ENCODE results near the gene ADAMTS14.

The ADAMTS14 gene

GRCh38 chr10:70693619-70694335 lies 21.5 kb downstream of the ADAMTS14 start:
- no peak for DNase-seq (ENCODE audit: low read depth)
- no peak overlapping the region for H3K4me3 ChIP-seq (ENCODE audit: low read depth, low read length)
- TF ChIP-seq POLR2A (IDR thresholded peaks at IDR 0.05; ENCODE audit: extremely low read depth, insufficient read length) (no peak), MAX (IDR thresholded peaks at IDR 0.05; ENCODE audit: low read depth, low read length) (no peak), CTCF (IDR thresholded peaks at IDR 0.05; ENCODE audit: low read depth, low read length) (no peak), MYC (IDR thresholded peaks at IDR 0.05; ENCODE audit: low read depth, low read length) (no peak)

GRCh38 chr10:70694418-70695141 lies 22.3 kb downstream of the ADAMTS14 start:
- H3K4me3 ChIP-seq (ENCODE audit: low read depth, low read length), result no peak overlapping the region
- no peak for TF ChIP-seq CTCF (IDR thresholded peaks at IDR 0.05; ENCODE audit: low read depth, low read length)
- no peak for TF ChIP-seq MAX (IDR thresholded peaks at IDR 0.05; ENCODE audit: low read depth, low read length)
- no peak for TF ChIP-seq MYC (IDR thresholded peaks at IDR 0.05; ENCODE audit: low read depth, low read length)
- TF ChIP-seq POLR2A (IDR thresholded peaks at IDR 0.05; ENCODE audit: extremely low read depth, insufficient read length), result no peak
- DNase-seq (ENCODE audit: low read depth), result no peak

GRCh38 chr10:70695241-70696030 lies 23.1 kb downstream of the ADAMTS14 start:
- DNase-seq (ENCODE audit: low read depth), result no peak
- TF ChIP-seq MAX (IDR thresholded peaks at IDR 0.05; ENCODE audit: low read depth, low read length) (no peak), MYC (IDR thresholded peaks at IDR 0.05; ENCODE audit: low read depth, low read length) (no peak), CTCF (IDR thresholded peaks at IDR 0.05; ENCODE audit: low read depth, low read length) (no peak)
- H3K4me3 ChIP-seq (ENCODE audit: low read depth, low read length), result no peak overlapping the region

- no peak overlapping the region for H3K4me3 ChIP-seq (ENCODE audit: low read depth, low read length)
- TF ChIP-seq MYC (IDR thresholded peaks at IDR 0.05; ENCODE audit: low read depth, low read length), result no peak
- TF ChIP-seq POLR2A (IDR thresholded peaks at IDR 0.05; ENCODE audit: extremely low read depth, insufficient read length), result no peak
- no peak for TF ChIP-seq CTCF (IDR thresholded peaks at IDR 0.05; ENCODE audit: low read depth, low read length)
- TF ChIP-seq MAX (IDR thresholded peaks at IDR 0.05; ENCODE audit: low read depth, low read length), result no peak
- DNase-seq (ENCODE audit: low read depth), result no peak
These were observed 25.9 kb downstream of the ADAMTS14 start for GRCh38 chr10:70698211-70698610.

- no peak for DNase-seq (ENCODE audit: low read depth)
- TF ChIP-seq CTCF (IDR thresholded peaks at IDR 0.05; ENCODE audit: low read depth, low read length) (no peak), POLR2A (IDR thresholded peaks at IDR 0.05; ENCODE audit: extremely low read depth, insufficient read length) (no peak), MYC (IDR thresholded peaks at IDR 0.05; ENCODE audit: low read depth, low read length) (no peak), MAX (IDR thresholded peaks at IDR 0.05; ENCODE audit: low read depth, low read length) (no peak)
- H3K4me3 ChIP-seq (ENCODE audit: low read depth, low read length), result no peak overlapping the region
These were observed 26.9 kb downstream of the ADAMTS14 start for GRCh38 chr10:70699063-70699658.

Data from NB4 (cell line).